GM12874 (cell line): ENCODE results near the gene CAMK1G.
A peak's percentile ranks its signal among the peaks of the same experiment; 100 is the strongest.

ENCODE experiments used
- CTCF ChIP-seq: IDR thresholded peaks from 2 replicates; pipeline ENCODE4 v1.5.1; 2011; ENCODE audit warnings: low read depth, mild to moderate bottlenecking, control low read depth, low read length, moderate library complexity; ENCODE audit not compliant: insufficient read depth

The CAMK1G gene

GRCh38 chr1:209600541-209600940 is 17.0 kb downstream of the CAMK1G start:
- TF ChIP-seq CTCF = no peak

- TF ChIP-seq CTCF = peak; percentile 72
These were observed 18.5 kb downstream of the CAMK1G start for GRCh38 chr1:209601809-209602657.

GRCh38 chr1:209603877-209604276 is 20.4 kb downstream of the CAMK1G start:
- TF ChIP-seq CTCF = no peak

GRCh38 chr1:209607102-209607794 is 23.7 kb downstream of the CAMK1G start:
- TF ChIP-seq CTCF = no peak

GRCh38 chr1:209607795-209608178 is 24.3 kb downstream of the CAMK1G start:
- no peak for TF ChIP-seq CTCF

GRCh38 chr1:209609041-209609790 is 25.7 kb downstream of the CAMK1G start:
- no peak for TF ChIP-seq CTCF
